Eye (tissue), 1 donor: Measurements from ENCODE around the gene PPIL6.

Experiments used
- DNase-seq: peaks from one replicate; pipeline ENCODE4 v3.0.0-alpha.2; 2015

Gene PPIL6

GRCh38 chr6:109440331-109441068 lies at the start of gene PPIL6, which contains the start of gene SMPD2:
Gene PPIL6 (minus strand): TSS chr6:109440628. CDS start chr6:109440590, 38 bp downstream.
Gene SMPD2 (plus strand): TSS chr6:109440724. CDS start chr6:109441122, 398 bp downstream.
- DNase-seq, result peak; percentile 95

- no peak for DNase-seq
Measured at GRCh38 chr6:109488001-109488400, 47.6 kb upstream of the PPIL6 start.

DNA sequence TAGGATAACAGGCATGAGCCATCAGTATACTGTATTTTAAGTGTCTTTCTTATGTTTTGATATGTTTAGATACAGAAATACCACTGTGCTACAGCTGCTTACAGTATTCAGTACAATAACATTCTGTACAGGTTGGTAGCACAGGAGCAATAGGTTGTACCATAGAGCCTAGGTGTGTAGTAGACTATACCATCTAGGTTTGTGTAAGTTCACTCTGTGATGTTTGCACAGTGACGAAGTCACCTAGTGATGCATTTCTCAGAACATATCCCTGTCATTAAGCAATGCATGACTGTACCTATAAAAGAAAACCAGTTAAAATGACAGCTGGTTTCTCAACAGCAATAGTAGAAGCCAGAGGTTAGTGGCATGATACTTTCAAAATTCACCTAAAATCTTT lies 45.6 kb upstream of the PPIL6 start:
- no peak for DNase-seq

- no peak for DNase-seq
Measured at GRCh38 chr6:109485266-109485935, 45.0 kb upstream of the PPIL6 start.

GRCh38 chr6:109484122-109484521 lies 43.7 kb upstream of the PPIL6 start:
- peak; percentile 35 for DNase-seq

GRCh38 chr6:109483735-109484057 lies 43.3 kb upstream of the PPIL6 start:
- no peak for DNase-seq

- peak; percentile 93 for DNase-seq
Measured at GRCh38 chr6:109482905-109483734, 42.7 kb upstream of the PPIL6 start, which contains the start of gene ZBTB24. Gene ZBTB24 (minus strand): TSS chr6:109483219. CDS start chr6:109482026, 1,193 bp downstream.

DNA sequence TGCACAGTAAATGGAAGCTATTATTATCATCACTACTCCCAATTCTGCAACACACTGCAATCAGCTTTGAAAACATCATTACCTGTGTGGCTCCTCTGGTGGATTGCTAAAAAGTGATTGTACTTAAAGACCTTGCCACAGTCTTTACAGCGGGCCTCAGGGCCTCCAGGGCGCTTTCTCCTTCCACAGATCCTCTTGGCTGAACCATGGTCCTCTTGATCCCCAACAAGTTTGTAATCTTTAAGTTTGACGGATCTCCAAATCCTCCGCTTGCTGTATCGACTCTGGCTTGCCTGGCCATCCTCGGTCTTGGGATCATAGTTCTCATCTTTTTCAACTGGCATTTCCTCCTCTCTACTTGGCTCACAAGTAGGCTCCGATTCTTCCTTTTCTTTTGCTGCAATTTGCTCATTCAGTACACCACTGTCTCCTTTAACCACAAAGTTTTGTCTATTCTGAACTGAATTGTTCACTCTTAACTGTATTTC lies 40.6 kb upstream of the PPIL6 start:
- DNase-seq, result no peak

DNA sequence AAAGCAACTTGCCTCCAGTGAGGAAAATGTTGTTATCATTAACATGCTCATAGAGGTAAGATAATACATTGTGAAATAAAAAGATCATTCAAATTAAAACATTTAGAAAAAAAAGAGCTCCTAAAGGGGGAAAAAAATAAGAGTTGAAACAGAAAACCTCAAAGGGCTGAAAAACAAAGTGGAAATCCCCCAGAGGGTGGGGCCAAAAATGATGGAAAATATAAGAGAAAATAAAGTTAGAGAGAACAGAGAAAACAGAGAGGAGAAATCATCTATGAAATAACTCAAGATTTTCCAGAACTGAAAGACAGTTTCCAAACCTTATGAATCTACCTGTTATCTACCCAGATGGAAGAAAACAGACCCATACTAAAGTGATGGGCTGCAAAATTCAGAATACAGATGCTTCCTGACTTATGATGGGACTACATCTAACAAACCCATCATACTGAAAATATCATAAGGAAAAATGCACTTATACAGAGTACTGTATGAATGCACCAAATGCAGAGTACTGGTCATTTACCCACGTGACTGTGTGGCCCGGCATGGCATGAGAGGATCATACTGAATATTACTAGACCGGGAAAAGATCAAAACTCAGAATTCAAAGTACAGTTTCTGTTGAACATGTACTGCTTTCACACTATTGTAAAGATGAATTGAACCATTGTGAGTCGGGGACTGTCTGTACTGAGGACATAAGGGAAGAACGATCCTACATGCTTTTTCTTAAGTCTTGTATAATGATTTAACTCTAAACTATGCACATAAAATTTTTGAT lies 38.6 kb upstream of the PPIL6 start:
- DNase-seq, result no peak

GRCh38 chr6:109478222-109478805 lies 37.9 kb upstream of the PPIL6 start:
- DNase-seq, result no peak

- no peak for DNase-seq
Measured at GRCh38 chr6:109477725-109478124, 37.3 kb upstream of the PPIL6 start.

- no peak for DNase-seq
Measured at GRCh38 chr6:109477184-109477583, 36.8 kb upstream of the PPIL6 start.

- no peak for DNase-seq
Measured at GRCh38 chr6:109475625-109476024, 35.2 kb upstream of the PPIL6 start.

DNA sequence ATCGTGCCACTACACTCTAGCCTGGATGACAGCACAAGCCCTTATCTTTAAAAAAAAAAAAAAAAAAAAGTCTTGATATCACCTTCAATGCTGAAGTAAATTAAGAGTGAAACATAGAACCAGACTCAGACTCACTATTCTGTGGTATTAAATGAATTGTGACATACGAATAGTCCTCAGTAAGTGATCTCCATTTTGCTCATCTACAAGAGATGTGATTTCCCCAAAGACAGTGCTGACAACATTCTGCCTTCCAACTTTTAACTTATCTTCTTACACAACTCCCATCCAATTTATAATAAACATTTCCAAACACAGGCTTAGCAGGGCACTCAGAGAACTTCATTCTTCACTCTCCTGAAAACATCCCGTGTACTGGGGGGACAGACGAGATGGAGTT lies 34.6 kb upstream of the PPIL6 start:
- DNase-seq, result no peak

DNA sequence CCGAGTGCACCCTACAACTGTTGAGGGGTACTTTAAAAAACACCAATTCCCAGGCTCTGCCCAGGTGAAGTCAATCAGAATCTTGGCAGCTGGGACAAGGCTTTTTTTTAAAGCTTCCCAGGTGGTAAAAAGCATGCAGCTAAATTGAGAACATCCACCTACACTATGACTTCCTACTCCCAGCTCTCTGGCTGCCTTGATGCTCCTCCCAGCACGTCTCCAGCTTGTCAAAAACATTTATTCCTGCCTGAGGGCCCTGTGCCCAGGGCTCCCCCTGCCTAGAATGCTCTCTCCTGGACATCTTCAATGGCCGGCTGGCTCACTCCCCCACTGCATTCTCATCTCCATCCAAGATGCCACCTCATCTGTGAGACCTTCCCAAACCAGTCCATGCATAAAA lies 32.7 kb upstream of the PPIL6 start:
- no peak for DNase-seq

DNA sequence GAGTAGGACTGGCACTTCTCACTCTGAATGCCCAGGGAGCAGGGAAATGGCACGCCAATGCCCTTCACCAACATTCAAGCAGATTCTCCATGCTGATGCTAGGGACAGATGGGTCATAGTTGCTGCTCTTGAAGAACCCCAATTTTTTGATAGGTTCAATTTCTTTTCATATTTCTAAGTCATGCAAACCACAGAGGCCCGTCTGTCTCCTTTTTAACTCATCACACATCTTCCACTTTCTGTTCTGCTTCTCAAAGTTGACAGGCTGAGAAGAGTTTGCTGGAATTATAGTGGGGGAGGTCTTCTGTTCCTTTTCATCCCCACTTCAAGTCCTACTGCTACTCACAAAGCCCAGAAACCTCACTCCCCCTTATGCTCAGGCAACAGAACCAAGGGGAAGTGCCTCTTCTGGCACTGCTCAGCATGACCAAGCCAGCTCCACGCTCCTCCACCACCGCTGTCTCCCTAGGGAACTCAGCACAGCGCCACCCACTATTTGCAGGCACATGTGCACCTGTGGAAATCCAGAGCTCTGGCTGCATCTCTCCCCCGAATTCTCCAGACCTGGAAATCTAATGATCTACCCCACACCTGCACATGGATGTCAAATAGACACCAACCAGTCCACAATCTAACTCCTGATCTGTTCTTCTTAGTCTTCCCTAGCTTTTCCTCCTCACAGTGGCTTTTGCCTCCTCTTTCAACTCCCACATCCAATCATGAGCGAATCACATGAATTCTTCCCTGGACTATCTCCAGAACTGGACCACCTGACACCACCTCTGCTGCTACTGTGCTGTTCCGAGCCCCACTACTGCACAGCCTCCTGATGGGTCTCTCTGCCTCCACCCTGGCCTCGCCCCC lies 31.9 kb upstream of the PPIL6 start:
- no peak for DNase-seq

DNA sequence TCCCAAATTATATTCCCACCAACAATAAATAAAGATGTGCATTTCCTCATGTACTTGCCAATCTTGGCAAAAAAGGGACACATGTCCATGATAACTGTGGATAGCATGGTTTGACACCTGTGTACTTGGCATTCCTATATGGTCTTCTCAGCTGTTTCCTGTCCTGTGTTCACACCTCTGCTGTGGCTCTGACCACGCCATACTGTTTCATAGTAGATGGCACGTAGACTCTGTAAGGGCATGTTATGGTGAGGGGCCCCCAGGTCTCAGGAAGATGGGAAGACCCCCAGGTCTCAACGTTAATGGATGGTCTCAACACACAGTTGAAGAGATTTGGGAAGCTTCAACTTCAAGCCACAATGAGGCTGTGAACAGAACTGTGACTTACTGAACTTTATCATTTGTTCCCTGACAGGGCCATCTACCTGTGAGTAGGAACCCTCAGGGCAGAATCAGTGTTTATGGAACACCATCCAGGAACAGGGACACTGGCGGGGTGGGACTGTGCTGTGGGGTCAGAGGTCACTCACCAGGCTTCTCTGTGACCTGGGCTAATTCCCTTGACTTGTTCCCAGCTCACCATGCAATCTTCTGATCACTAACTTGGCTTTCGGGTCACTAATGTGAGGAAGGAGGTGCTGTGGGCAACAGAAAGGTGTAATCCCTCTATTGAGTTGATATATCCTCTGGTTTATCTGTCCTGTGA lies 30.8 kb upstream of the PPIL6 start:
- no peak for DNase-seq

- DNase-seq, result no peak
Measured at GRCh38 chr6:109469591-109470189, 29.3 kb upstream of the PPIL6 start.

DNA sequence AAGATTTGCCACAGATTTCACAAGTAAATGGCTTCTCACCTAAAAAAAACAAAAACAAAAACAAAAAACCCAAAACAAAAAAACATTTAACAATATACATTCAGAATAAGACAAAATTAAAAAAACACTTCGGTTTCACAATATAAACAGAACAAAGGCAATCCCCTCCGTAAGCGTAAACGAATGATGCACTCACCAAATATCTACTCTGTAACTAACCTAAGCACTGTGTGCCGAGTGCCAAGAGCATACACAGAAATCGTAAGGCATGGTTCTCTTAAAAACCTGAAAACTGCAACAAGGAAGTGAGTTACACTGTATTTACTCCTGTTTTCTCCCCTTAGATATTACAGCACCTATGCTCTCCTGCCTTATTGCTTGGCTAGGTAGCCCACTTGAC lies 27.3 kb upstream of the PPIL6 start:
- no peak for DNase-seq
